Parathyroid adenoma (tissue), 2 donors: ENCODE data around the gene TIMM29.

Experiments used
- H2AFZ ChIP-seq: fragments of 300-600 bp; sonication (generic); one replicate; pipeline ENCODE4 v1.7.0; 2017; ENCODE audit warnings: antibody characterized with exemption, mild to moderate bottlenecking
- H3K27ac ChIP-seq: fragments of 300-600 bp; sonication (generic); one replicate; pipeline ENCODE4 v1.7.0; 2017
- H3K27me3 ChIP-seq: fragments of 300-600 bp; sonication (generic); one replicate; pipeline ENCODE4 v1.7.0; 2017; ENCODE audit warnings: low read length; ENCODE audit not compliant: control insufficient read depth, insufficient read depth
- H3K36me3 ChIP-seq: fragments of 300-600 bp; sonication (generic); one replicate; pipeline ENCODE4 v1.7.0; 2017; ENCODE audit warnings: low read length; ENCODE audit not compliant: control insufficient read depth, insufficient read depth
- H3K4me1 ChIP-seq: fragments of 300-600 bp; sonication (generic); one replicate; pipeline ENCODE4 v1.7.0; 2017; ENCODE audit warnings: control low read depth
- H3K4me2 ChIP-seq: fragments of 300-600 bp; sonication (generic); one replicate; pipeline ENCODE4 v1.7.0; 2017; ENCODE audit warnings: low read length
- H3K4me3 ChIP-seq: fragments of 300-600 bp; sonication (generic); one replicate; pipeline ENCODE4 v1.7.0; 2017; ENCODE audit warnings: low read depth, low read length
- H3K79me2 ChIP-seq: fragments of 300-600 bp; sonication (generic); one replicate; pipeline ENCODE4 v1.7.0; 2017; ENCODE audit warnings: control low read depth
- H3K9ac ChIP-seq: fragments of 300-600 bp; sonication (generic); one replicate; pipeline ENCODE4 v1.7.0; 2017; ENCODE audit warnings: mild to moderate bottlenecking
- H3K9me3 ChIP-seq: fragments of 300-600 bp; sonication (generic); one replicate; pipeline ENCODE4 v1.7.0; 2017; ENCODE audit warnings: low read length; ENCODE audit not compliant: control insufficient read depth
- TF ChIP-seq, protein P1 (sequence below): fragments of 300-600 bp; sonication (generic); IDR thresholded peaks from one replicate; pipeline ENCODE4 v1.7.0; 2017; ENCODE audit warnings: antibody characterized with exemption, mild to moderate bottlenecking
- donor health status: primary hyperparathyroidism.

TIMM29 gene

GRCh38 chr19:10896851-10897526 is 31.6 kb upstream of the TIMM29 start:
- Histone ChIP-seq H3K27me3 (no peaks in the 10 kb centered on the region), H2AFZ (no peak overlapping the region), H3K27ac (peak overlapping the region; percentile 33), H3K4me2 (peak overlapping the region; percentile 11), H3K36me3 (no peaks in the 10 kb centered on the region), H3K4me1 (peaks cover 20% of the 10 kb centered on the region), H3K4me3 (no peak overlapping the region), H3K9me3 (no peaks in the 10 kb centered on the region), H3K9ac (no peak overlapping the region), H3K79me2 (peaks cover 46% of the 10 kb centered on the region)
- TF ChIP-seq, protein P1, sequence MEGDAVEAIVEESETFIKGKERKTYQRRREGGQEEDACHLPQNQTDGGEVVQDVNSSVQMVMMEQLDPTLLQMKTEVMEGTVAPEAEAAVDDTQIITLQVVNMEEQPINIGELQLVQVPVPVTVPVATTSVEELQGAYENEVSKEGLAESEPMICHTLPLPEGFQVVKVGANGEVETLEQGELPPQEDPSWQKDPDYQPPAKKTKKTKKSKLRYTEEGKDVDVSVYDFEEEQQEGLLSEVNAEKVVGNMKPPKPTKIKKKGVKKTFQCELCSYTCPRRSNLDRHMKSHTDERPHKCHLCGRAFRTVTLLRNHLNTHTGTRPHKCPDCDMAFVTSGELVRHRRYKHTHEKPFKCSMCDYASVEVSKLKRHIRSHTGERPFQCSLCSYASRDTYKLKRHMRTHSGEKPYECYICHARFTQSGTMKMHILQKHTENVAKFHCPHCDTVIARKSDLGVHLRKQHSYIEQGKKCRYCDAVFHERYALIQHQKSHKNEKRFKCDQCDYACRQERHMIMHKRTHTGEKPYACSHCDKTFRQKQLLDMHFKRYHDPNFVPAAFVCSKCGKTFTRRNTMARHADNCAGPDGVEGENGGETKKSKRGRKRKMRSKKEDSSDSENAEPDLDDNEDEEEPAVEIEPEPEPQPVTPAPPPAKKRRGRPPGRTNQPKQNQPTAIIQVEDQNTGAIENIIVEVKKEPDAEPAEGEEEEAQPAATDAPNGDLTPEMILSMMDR = no peak

DNA sequence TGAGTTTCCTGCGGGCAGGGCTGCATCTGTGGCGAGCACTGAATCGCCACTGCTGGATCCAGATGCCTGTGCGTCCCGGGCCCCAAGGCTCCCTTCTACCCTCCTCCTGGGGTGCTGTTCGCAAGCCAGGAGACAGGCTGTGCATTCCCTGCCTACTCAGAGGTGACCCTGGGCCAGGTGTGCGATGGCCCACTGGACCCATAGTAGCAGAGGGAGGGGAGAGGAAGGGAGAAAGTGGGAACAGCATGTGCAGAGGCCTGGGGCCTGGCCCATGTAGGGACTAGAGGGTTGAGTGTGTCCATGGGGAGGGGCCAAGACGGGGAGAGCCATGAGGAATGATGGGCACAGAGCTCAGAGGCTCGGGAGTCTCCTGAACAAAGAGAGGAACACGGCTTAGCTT is 30.0 kb upstream of the TIMM29 start:
- peaks cover 20% of the 10 kb centered on the region for H3K4me1 ChIP-seq
- H3K4me3 ChIP-seq = no peak overlapping the region
- no peaks in the 10 kb centered on the region for H3K36me3 ChIP-seq
- no peaks in the 10 kb centered on the region for H3K27me3 ChIP-seq
- TF ChIP-seq, protein P1 = no peak
- no peak overlapping the region for H3K9ac ChIP-seq
- peaks cover 38% of the 10 kb centered on the region for H3K79me2 ChIP-seq
- H3K27ac ChIP-seq = peak overlapping the region; percentile 6
- H3K4me2 ChIP-seq = no peak overlapping the region
- H3K9me3 ChIP-seq = no peaks in the 10 kb centered on the region
- H2AFZ ChIP-seq = no peak overlapping the region

- peak overlapping the region; percentile 6 for H3K27ac ChIP-seq
Measured at GRCh38 chr19:10899151-10899653, 29.4 kb upstream of the TIMM29 start.

GRCh38 chr19:10907925-10908324 is 20.7 kb upstream of the TIMM29 start:
- TF ChIP-seq, protein P1 = no peak
- H3K36me3 ChIP-seq = no peaks in the 10 kb centered on the region
- no peaks in the 10 kb centered on the region for H3K9me3 ChIP-seq

More at GRCh38 chr19:10899151-10899653, 29.4 kb upstream of the TIMM29 start:
- Histone ChIP-seq H3K4me2 (no peak overlapping the region), H3K27me3 (no peaks in the 10 kb centered on the region), H3K9me3 (no peaks in the 10 kb centered on the region), H3K79me2 (peaks cover 35% of the 10 kb centered on the region), H2AFZ (peak overlapping the region; percentile 0), H3K4me3 (no peak overlapping the region), H3K9ac (no peak overlapping the region), H3K4me1 (peaks cover 20% of the 10 kb centered on the region), H3K36me3 (no peaks in the 10 kb centered on the region)
- TF ChIP-seq, protein P1 = no peak

More at GRCh38 chr19:10907925-10908324, 20.7 kb upstream of the TIMM29 start:
- H3K4me3 ChIP-seq = no peak overlapping the region
- no peaks in the 10 kb centered on the region for H3K4me1 ChIP-seq
- H3K27ac ChIP-seq = no peak overlapping the region
- no peak overlapping the region for H2AFZ ChIP-seq
- H3K4me2 ChIP-seq = no peak overlapping the region
- no peak overlapping the region for H3K9ac ChIP-seq
- H3K79me2 ChIP-seq = peaks cover 9% of the 10 kb centered on the region
- no peaks in the 10 kb centered on the region for H3K27me3 ChIP-seq
